ENCODE data around the gene RIPK3. TPM values are rescaled to one million over a fixed set of nuclear protein-coding genes. Genes with fewer than 3 reads are reported as not detected.

RIPK3 gene
- total and polyA plus RNA-seq, 8 donors = 6.4 to 42.6 (median 13.5) TPM

GRCh38 chr14:24353559-24354481 lies 14.0 kb upstream of the RIPK3 start:
- no peaks in the 10 kb centered on the region for H3K36me3 ChIP-seq
- peak overlapping the region; percentile 30 to 71 (median 42) for H3K27ac ChIP-seq
- H3K9me3 ChIP-seq = no peaks in the 10 kb centered on the region
- no peak overlapping the region for H3K4me3 ChIP-seq
- TF ChIP-seq POLR2AphosphoS5 (IDR thresholded peaks at IDR 0.05) (peak in 1 of 3 donors; percentile 18), EP300 (IDR thresholded peaks at IDR 0.05) (no peak)
- no peak for DNase-seq
- H3K27me3 ChIP-seq = peaks cover 0 to 11% (median 0%) of the 10 kb centered on the region in 3 donors
- intact Hi-C loops (cut with DNase I; ENCODE audit: low total_unique reads) = no loop called here
- WGBS, 5 donors = 54 to 80% (median 75%) methylated on average over 5 of the region's 5 CpGs
- peaks cover 0 to 22% (median 11%) of the 10 kb centered on the region in 4 donors for H3K4me1 ChIP-seq

- Histone ChIP-seq H3K36me3 (no peaks in the 10 kb centered on the region), H3K27ac (no peak overlapping the region), H3K9me3 (no peaks in the 10 kb centered on the region), H3K4me3 (no peak overlapping the region), H3K27me3 (peaks cover 0 to 8% (median 0%) of the 10 kb centered on the region in 3 donors), H3K4me1 (peaks cover 0 to 22% (median 11%) of the 10 kb centered on the region in 4 donors)
- TF ChIP-seq CTCF (IDR thresholded peaks at IDR 0.05) (no peak), EP300 (IDR thresholded peaks at IDR 0.05) (no peak), POLR2A (IDR thresholded peaks at IDR 0.05) (no peak), POLR2AphosphoS5 (IDR thresholded peaks at IDR 0.05) (peak in 1 of 3 donors; percentile 43)
- WGBS, 5 donors = 14 to 26% (median 16%) methylated on average over 4 of the region's 4 CpGs
- intact Hi-C loops (cut with DNase I; ENCODE audit: low total_unique reads) = no loop called here
- peak in 1 of 2 donors; percentile 60 for DNase-seq
These were observed 11.7 kb upstream of the RIPK3 start for GRCh38 chr14:24351517-24351916.

GRCh38 chr14:24349742-24350141 lies 10.0 kb upstream of the RIPK3 start:
- Histone ChIP-seq H3K27me3 (peaks cover 0 to 8% (median 0%) of the 10 kb centered on the region in 3 donors), H3K36me3 (no peaks in the 10 kb centered on the region), H3K27ac (no peak overlapping the region), H3K4me1 (peaks cover 0 to 22% (median 11%) of the 10 kb centered on the region in 4 donors), H3K9me3 (no peaks in the 10 kb centered on the region), H3K4me3 (no peak overlapping the region)
- TF ChIP-seq EP300 (IDR thresholded peaks at IDR 0.05) (no peak), CTCF (IDR thresholded peaks at IDR 0.05) (no peak), POLR2A (IDR thresholded peaks at IDR 0.05) (no peak), POLR2AphosphoS5 (IDR thresholded peaks at IDR 0.05) (no peak)
- intact Hi-C loops (cut with DNase I; ENCODE audit: low total_unique reads) = no loop called here
- no peak for DNase-seq
- WGBS, 5 donors = 72 to 84% (median 80%) methylated on average over 5 of the region's 5 CpGs

GRCh38 chr14:24348186-24348585 lies 8.4 kb upstream of the RIPK3 start:
- H3K9me3 ChIP-seq = no peaks in the 10 kb centered on the region
- peaks cover 0 to 6% (median 0%) of the 10 kb centered on the region in 3 donors for H3K27me3 ChIP-seq
- 93 to 100% (median 95%) methylated on average over 2 of the region's 2 CpGs for WGBS, 5 donors
- no peak for TF ChIP-seq EP300 (IDR thresholded peaks at IDR 0.05)
- TF ChIP-seq POLR2AphosphoS5 (IDR thresholded peaks at IDR 0.05) = no peak
- TF ChIP-seq POLR2A (IDR thresholded peaks at IDR 0.05) = no peak
- H3K27ac ChIP-seq = no peak overlapping the region
- no peak for DNase-seq
- no peak overlapping the region for H3K4me3 ChIP-seq
- peaks cover 0 to 10% (median 4%) of the 10 kb centered on the region in 4 donors for H3K4me1 ChIP-seq
- intact Hi-C loops (cut with DNase I; ENCODE audit: low total_unique reads) = no loop called here
- no peaks in the 10 kb centered on the region for H3K36me3 ChIP-seq

- Histone ChIP-seq H3K27me3 (peaks cover 0 to 2% (median 0%) of the 10 kb centered on the region in 3 donors), H3K27ac (peak overlapping the region in 1 of 5 donors; percentile 16), H3K4me1 (peaks cover 0 to 10% (median 3%) of the 10 kb centered on the region in 4 donors), H3K9me3 (no peaks in the 10 kb centered on the region), H3K4me3 (no peak overlapping the region), H3K36me3 (no peaks in the 10 kb centered on the region)
- TF ChIP-seq POLR2AphosphoS5 (IDR thresholded peaks at IDR 0.05) = no peak
- 0 to 50% (median 17%) methylated on average over 1 of the region's 1 CpG for WGBS, 5 donors
- intact Hi-C loops (cut with DNase I; ENCODE audit: low total_unique reads) = no loop called here
- DNase-seq = no peak
These were observed 7.3 kb upstream of the RIPK3 start for GRCh38 chr14:24347134-24347533.
